GM18499 (cell line): ENCODE data around the gene CASTOR2.
"Not testable (repeated sequence)": the region's sequence is repeated elsewhere in the genome, so short reads cannot be mapped to it uniquely, and the experiment has no call there.

Source experiments
- ATAC-seq: cut with Tn5 transposase; IDR thresholded peaks from one replicate; pipeline ENCODE4 v1.9.1; 2021; ENCODE audit warnings: moderate number of reproducible peaks; ENCODE audit not compliant: insufficient read depth, unreplicated experiment

Gene CASTOR2

DNA sequence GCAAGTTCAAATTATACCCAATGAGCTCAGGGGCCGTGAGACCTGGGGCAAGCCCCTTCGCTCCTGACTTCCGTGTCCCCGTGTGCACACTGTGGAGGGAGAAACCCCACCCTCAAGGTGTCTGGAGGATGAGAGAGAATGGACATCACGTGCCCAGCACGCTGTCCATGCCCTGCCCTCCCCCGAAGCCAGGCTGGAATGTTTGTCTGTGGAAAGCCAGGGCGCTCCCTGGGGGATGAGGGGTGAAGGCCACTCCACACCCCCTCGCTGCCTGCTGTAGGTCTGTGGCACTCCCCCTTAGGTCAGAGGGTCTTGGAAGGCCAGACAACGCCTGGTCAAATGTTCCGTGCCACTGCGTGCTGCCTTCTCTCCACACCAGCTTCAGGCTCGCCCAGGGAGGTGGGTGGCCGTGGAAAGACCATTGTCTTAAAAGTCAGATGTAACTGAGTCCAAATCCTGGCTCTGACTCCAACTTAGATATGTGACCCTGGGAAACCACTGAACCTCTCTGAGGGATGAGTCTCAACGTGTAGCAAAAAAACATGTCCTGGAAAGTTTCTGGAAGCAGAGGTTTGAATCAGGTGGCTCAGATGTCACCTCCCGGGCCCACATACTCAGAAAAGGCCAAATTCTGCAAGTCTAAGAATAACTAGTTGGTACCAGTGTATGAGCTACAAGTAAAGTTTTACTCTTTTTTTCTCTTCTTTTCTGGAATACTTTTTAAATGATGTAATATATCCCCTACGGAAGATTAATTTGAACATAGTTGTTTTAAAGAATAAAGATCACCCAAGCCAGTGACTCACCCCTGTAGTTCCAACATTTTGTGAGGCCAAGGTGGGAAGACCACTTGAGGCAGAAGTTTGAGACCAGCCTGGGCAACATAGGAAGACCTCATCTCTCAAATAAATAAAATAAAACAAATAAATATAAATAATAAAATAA lies 84.2 kb downstream of the CASTOR2 start:
- no peak for ATAC-seq

DNA sequence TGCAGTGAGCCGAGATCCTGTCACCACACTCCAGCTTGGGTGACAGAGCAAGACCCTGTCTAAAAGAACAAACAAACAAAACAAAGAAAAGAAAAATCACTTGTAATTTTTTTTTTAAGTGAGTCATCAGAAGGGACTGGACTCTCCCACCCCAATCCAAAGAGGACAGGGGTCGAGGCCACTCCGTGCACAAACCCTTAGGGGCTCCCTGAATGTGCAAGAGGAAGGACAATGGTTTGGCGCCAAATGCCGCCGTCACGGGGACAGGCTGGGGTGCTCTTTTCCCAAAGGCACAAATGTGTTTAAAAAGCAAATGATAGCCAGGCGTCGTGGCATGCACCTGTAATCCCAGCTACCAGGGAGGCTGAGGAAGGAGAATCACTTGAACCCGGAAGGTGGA lies 85.3 kb downstream of the CASTOR2 start:
- ATAC-seq: no peak

DNA sequence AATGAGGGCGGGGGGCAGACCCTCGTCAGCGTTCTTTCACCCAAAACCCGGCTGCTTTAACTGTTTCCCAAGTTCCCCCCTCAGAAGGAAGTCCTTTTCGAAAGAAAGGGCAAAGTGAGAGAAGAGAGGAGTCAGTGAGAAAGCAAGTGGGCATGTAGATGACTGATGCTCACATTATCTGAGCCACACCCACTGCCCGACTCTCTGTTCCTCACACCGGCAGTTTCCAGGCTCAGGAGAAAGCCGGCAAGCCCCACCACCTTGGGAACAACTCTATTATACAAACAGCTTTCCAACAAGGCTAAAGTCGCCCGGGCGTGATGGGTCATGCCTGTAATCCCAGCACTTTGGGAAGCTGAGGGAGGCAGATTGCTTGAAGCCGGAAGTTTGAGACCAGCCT lies 86.0 kb downstream of the CASTOR2 start:
- no peak for ATAC-seq

DNA sequence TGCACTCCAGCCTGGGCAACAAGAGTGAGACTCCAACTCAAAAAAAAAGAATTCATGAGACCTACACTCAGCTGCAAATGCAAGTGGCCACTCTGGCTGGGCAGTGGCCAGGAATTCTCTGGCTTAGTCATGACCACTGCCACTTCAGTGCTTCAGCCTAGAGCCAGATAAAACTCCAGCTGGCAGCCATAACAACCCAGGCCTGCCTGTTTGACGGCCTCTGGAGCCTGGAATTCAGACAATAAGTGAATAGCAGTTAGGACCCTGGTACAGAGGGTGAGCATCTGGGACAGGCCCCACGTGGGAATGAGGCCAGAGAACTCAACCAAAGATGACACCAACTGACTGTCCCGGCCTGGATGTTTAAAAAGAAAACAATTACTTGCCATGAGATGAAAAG lies 90.2 kb downstream of the CASTOR2 start:
- no peak for ATAC-seq

DNA sequence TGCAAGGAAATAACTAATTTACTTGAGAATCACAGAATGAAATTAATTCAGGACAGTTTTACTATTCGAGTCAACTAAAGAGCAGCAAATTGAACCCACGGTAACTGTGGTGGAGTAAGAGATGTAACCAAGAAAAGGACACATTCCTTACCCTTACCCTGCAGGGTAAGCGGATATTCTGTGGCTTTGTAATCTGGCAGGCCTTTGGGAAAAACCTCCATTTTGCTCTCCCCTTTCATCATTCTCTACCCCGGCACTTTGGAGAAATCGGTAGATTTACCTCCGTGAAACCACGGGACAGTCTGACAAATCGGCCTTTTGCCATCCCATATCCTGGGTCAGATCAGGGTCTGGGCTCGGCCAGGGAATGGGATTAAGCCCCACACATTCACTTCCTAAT lies 90.7 kb downstream of the CASTOR2 start:
- no peak for ATAC-seq

DNA sequence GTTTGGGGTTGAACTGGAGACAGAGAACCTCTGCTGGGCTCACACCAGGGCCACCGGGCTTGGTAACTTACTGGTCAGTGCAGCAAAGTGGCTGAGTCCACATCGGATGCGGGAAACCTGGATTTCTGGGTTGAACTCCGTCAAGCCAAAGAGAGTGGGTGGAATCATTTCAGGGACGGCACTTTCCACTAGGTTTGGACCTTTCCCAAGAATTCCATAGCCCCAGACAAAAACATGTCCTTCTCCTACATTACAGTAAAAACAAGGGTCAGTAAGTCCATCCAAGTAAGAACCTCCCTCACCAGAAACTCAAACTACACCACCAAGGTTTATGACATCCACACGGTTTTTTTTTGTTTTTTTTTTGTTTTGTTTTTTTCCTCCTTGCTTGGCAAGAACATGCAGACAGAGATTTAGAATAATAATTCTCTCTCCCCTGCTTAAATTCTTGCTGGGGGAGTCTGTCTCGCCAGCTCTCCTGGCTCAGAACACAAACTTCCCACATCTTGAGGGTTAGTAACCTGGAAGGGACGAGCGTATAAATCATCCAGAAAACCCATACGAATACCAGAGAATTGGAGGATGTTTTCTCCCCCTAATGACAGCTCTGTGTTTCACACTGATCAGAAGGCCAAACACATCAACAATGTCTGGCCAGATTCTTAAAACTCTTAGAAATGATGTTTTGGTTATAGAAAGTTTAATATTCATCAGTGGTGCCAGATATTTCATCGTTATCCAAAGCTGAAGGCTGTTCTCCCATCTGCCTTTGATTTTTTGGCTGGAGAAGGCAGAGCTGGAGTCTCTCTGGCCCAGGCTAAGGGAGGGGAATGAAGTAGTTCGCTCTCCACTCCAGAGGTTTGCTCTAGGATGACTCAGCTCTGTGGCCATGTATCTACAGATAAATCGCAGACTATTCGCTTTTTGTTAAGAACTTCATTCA lies 91.6 kb downstream of the CASTOR2 start:
- no peak for ATAC-seq

DNA sequence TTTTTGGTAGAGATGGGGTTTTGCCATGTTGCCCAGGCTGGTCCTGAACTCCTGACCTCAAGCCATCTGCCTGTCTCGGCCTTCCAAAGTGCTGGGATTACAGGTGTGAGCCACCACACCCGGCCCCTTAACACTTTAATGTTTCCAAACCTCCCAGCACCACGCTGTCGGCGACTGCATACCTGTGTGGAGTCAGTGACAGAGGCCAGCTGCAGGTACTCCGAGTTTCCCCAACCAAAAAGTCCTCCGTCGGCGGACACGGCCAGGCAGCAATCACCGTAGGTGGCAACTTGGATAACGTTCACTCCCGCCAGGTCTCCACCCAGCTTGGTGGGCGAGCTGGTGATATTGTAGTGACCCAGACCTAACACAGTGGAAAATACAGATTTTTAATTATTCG lies 93.9 kb downstream of the CASTOR2 start:
- no peak for ATAC-seq

DNA sequence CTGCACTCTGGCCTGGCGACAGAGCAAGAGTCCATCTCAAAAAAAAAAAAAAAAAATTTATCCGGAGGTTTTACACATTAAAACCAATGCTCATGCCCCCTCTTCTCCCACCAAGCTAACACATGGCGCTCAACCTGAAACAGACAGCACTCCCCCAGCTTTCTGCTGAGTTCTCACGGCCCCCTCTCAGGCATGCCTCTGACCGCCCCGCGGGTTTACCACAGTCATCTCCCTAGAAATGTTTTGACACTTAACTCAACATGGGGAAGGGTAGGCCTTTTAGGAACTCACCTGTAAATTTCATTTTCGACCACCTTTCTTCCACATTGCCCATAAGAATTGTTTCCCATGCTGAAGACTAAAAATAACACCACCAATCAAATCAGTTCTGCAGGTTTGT lies 99.8 kb downstream of the CASTOR2 start:
- ATAC-seq: no peak

DNA sequence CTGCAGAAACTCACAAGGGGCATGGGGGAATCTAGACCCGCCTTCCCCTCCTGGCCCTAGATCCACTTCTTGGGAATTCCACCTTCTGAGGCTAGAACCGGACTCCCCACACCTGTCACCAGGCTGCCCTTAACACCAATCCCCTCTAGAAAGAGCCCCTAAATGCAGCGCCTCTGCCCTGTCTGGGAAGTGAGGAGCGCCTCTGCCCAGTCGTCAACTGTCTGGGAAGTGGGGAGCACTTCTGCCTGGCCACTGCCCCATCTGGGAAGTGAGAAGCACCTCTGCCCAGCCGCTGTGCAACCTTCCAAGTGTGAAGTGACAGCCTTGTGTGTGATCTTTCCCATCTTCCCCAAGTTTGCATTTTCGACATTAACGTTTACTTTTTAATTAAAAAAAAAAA lies 100.3 kb downstream of the CASTOR2 start:
- no peak for ATAC-seq

DNA sequence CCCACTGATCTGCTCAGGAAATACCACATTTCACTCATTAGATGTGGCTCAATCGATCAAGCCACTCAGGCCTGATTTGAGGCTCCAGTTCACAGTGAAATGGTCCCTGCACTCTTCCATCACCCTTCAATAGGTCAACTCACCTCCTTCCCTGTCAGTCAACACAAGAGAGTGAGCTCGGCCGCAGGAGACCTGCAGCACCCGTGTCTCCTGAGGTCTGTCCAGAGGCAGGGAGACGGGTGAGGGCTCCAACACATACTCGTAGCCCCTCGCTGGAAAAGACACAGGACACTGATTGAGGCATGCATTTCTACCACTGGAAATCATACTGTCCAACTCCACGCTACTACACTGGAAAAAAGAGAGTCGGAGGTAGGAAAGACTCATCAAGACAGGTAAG lies 102.0 kb downstream of the CASTOR2 start:
- no peak for ATAC-seq

DNA sequence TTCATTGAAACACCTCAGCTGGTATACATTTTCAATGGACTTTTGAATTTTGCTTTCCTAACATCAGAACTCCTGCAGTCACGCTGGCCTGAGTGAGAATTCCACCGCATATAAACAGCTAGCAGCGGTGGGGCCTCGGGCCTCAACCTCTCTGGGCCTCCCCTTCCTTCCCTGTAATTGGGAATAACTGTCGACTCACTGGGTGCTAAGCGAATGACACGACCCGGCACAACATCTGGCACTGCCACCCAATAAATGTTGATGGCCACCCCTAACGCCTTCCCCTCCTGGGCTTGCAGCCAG lies 108.4 kb downstream of the CASTOR2 start:
- ATAC-seq: no peak

DNA sequence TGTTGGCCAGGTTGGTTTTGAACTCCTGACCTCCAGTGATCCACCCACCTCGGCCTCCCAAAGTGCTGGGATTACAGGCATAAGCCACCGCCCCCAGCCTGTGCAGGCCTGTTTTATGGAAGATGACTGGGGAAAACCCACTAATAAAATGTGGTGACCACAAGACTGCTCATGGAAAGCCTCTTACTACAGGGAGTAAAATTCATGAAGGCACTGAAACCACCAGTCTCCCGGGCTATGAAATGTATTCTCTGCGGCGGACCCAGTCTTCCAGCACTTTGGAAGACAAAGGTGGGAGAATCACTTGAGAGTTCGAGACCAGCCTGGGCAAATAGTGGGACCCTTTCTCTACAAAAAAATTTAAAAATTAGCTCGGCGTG lies 109.7 kb downstream of the CASTOR2 start:
- not testable (repeated sequence) for ATAC-seq
